ENCODE measurements around the gene POLD3.

POLD3 gene

GRCh38 chr11:74685905-74686304 lies 93.5 kb downstream of the POLD3 start:
- peaks cover 0 to 9% (median 2%) of the 10 kb centered on the region in 4 experiments for H3K4me1 ChIP-seq (ENCODE audit: control extremely low read depth in 1 of 4, control insufficient read depth in 4 of 4, insufficient read depth in 4 of 4, low read length in 3 of 4)
- H3K36me3 ChIP-seq (ENCODE audit: control insufficient read depth in 4 of 4, insufficient read depth in 4 of 4, low read length in 3 of 4), result no peaks in the 10 kb centered on the region
- H3K27me3 ChIP-seq (replicated peaks in 2 of 5; ENCODE audit: control insufficient read depth in 4 of 5, insufficient read depth in 5 of 5, low read length in 4 of 5), result peaks cover 0 to 21% (median 5%) of the 10 kb centered on the region in 5 experiments
- no peaks in the 10 kb centered on the region for H3K9me3 ChIP-seq (ENCODE audit: control extremely low read depth in 1 of 5, control insufficient read depth in 4 of 5, insufficient read depth in 2 of 5, low read depth in 1 of 5, low read length in 4 of 5)
- WGBS (ENCODE audit: insufficient coverage), result 100% methylated on average over 3 of the region's 3 CpGs
- CTCF ChIA-PET, result interaction anchor here (1.2 to 1.9 kb wide), 2 partner anchors 15 to 17 kb away, joined by 3 to 6 read pairs; no protein-coding TSS in a partner anchor
- no peak overlapping the region for H3K4me3 ChIP-seq (ENCODE audit: control insufficient read depth in 1 of 7, extremely low read depth in 1 of 7, insufficient read depth in 4 of 7, low read depth in 2 of 7, low read length in 6 of 7)
- POLR2A ChIA-PET, result no interaction called here
- DNase-seq, result no peak
- H3K27ac ChIP-seq (ENCODE audit: insufficient read depth in 1 of 2, low read depth in 1 of 2, low read length in 2 of 2, poor library complexity in 1 of 2, severe bottlenecking in 2 of 2), result no peak overlapping the region

- WGBS (ENCODE audit: insufficient coverage), result 94% methylated on average over 4 of the region's 4 CpGs
- H3K27ac ChIP-seq (ENCODE audit: insufficient read depth in 1 of 2, low read depth in 1 of 2, low read length in 2 of 2, poor library complexity in 1 of 2, severe bottlenecking in 2 of 2), result no peak overlapping the region
- no peaks in the 10 kb centered on the region for H3K36me3 ChIP-seq (ENCODE audit: control insufficient read depth in 4 of 4, insufficient read depth in 4 of 4, low read length in 3 of 4)
- no peak for DNase-seq
- ChIA-PET CTCF (interaction anchor here (0.8 to 1.2 kb wide), 2 partner anchors 9 to 14 kb away, joined by 3 read pairs; no protein-coding TSS in a partner anchor), POLR2A (no interaction called here)
- H3K27me3 ChIP-seq (replicated peaks in 2 of 5; ENCODE audit: control insufficient read depth in 4 of 5, insufficient read depth in 5 of 5, low read length in 4 of 5), result peaks cover 0 to 21% (median 5%) of the 10 kb centered on the region in 5 experiments
- H3K4me3 ChIP-seq (ENCODE audit: control insufficient read depth in 1 of 7, extremely low read depth in 1 of 7, insufficient read depth in 4 of 7, low read depth in 2 of 7, low read length in 6 of 7), result no peak overlapping the region
- H3K4me1 ChIP-seq (ENCODE audit: control extremely low read depth in 1 of 4, control insufficient read depth in 4 of 4, insufficient read depth in 4 of 4, low read length in 3 of 4), result peaks cover 0 to 9% (median 4%) of the 10 kb centered on the region in 4 experiments
- H3K9me3 ChIP-seq (ENCODE audit: control extremely low read depth in 1 of 5, control insufficient read depth in 4 of 5, insufficient read depth in 2 of 5, low read depth in 1 of 5, low read length in 4 of 5), result no peaks in the 10 kb centered on the region
Measured at GRCh38 chr11:74686792-74687191, 94.4 kb downstream of the POLD3 start.

GRCh38 chr11:74687237-74688023 lies 95.0 kb downstream of the POLD3 start:
- Histone ChIP-seq H3K9me3 (ENCODE audit: control extremely low read depth in 1 of 5, control insufficient read depth in 4 of 5, insufficient read depth in 2 of 5, low read depth in 1 of 5, low read length in 4 of 5) (no peaks in the 10 kb centered on the region), H3K4me1 (ENCODE audit: control extremely low read depth in 1 of 4, control insufficient read depth in 4 of 4, insufficient read depth in 4 of 4, low read length in 3 of 4) (peaks cover 0 to 9% (median 6%) of the 10 kb centered on the region in 4 experiments), H3K27ac (ENCODE audit: insufficient read depth in 1 of 2, low read depth in 1 of 2, low read length in 2 of 2, poor library complexity in 1 of 2, severe bottlenecking in 2 of 2) (no peak overlapping the region), H3K4me3 (ENCODE audit: control insufficient read depth in 1 of 7, extremely low read depth in 1 of 7, insufficient read depth in 4 of 7, low read depth in 2 of 7, low read length in 6 of 7) (no peak overlapping the region), H3K27me3 (replicated peaks in 2 of 5; ENCODE audit: control insufficient read depth in 4 of 5, insufficient read depth in 5 of 5, low read length in 4 of 5) (peaks cover 0 to 21% (median 5%) of the 10 kb centered on the region in 5 experiments), H3K36me3 (ENCODE audit: control insufficient read depth in 4 of 4, insufficient read depth in 4 of 4, low read length in 3 of 4) (no peaks in the 10 kb centered on the region)
- WGBS (ENCODE audit: insufficient coverage), result 87% methylated on average over 5 of the region's 6 CpGs
- peak in 2 of 3 donors; percentile 9 to 15 for DNase-seq
- CTCF ChIA-PET, result no interaction called here
- POLR2A ChIA-PET, result no interaction called here

GRCh38 chr11:74689666-74690065 lies 97.3 kb downstream of the POLD3 start:
- ChIA-PET CTCF (no interaction called here), POLR2A (no interaction called here)
- H3K27ac ChIP-seq (ENCODE audit: insufficient read depth in 1 of 2, low read depth in 1 of 2, low read length in 2 of 2, poor library complexity in 1 of 2, severe bottlenecking in 2 of 2), result no peak overlapping the region
- DNase-seq, result no peak
- H3K4me3 ChIP-seq (ENCODE audit: control insufficient read depth in 1 of 7, extremely low read depth in 1 of 7, insufficient read depth in 4 of 7, low read depth in 2 of 7, low read length in 6 of 7), result no peak overlapping the region
- H3K36me3 ChIP-seq (ENCODE audit: control insufficient read depth in 4 of 4, insufficient read depth in 4 of 4, low read length in 3 of 4), result no peaks in the 10 kb centered on the region
- no peaks in the 10 kb centered on the region for H3K9me3 ChIP-seq (ENCODE audit: control extremely low read depth in 1 of 5, control insufficient read depth in 4 of 5, insufficient read depth in 2 of 5, low read depth in 1 of 5, low read length in 4 of 5)
- peaks cover 0 to 8% (median 0%) of the 10 kb centered on the region in 4 experiments for H3K4me1 ChIP-seq (ENCODE audit: control extremely low read depth in 1 of 4, control insufficient read depth in 4 of 4, insufficient read depth in 4 of 4, low read length in 3 of 4)
- peaks cover 0 to 3% (median 0%) of the 10 kb centered on the region in 5 experiments for H3K27me3 ChIP-seq (replicated peaks in 2 of 5; ENCODE audit: control insufficient read depth in 4 of 5, insufficient read depth in 5 of 5, low read length in 4 of 5)
- 100% methylated on average over 4 of the region's 4 CpGs for WGBS (ENCODE audit: insufficient coverage)

- no peak overlapping the region for H3K27ac ChIP-seq (ENCODE audit: insufficient read depth in 1 of 2, low read depth in 1 of 2, low read length in 2 of 2, poor library complexity in 1 of 2, severe bottlenecking in 2 of 2)
- peaks cover 0 to 8% (median 0%) of the 10 kb centered on the region in 4 experiments for H3K4me1 ChIP-seq (ENCODE audit: control extremely low read depth in 1 of 4, control insufficient read depth in 4 of 4, insufficient read depth in 4 of 4, low read length in 3 of 4)
- ChIA-PET CTCF (interaction anchor here (1.1 kb wide), 1 partner anchor 46 kb away, joined by 4 read pairs; no protein-coding TSS in a partner anchor), POLR2A (no interaction called here)
- H3K27me3 ChIP-seq (replicated peaks in 2 of 5; ENCODE audit: control insufficient read depth in 4 of 5, insufficient read depth in 5 of 5, low read length in 4 of 5), result peaks cover 0 to 4% (median 0%) of the 10 kb centered on the region in 5 experiments
- no peak for DNase-seq
- no peak overlapping the region for H3K4me3 ChIP-seq (ENCODE audit: control insufficient read depth in 1 of 7, extremely low read depth in 1 of 7, insufficient read depth in 4 of 7, low read depth in 2 of 7, low read length in 6 of 7)
- 46% methylated on average over 2 of the region's 4 CpGs for WGBS (ENCODE audit: insufficient coverage)
- no peaks in the 10 kb centered on the region for H3K9me3 ChIP-seq (ENCODE audit: control extremely low read depth in 1 of 5, control insufficient read depth in 4 of 5, insufficient read depth in 2 of 5, low read depth in 1 of 5, low read length in 4 of 5)
- H3K36me3 ChIP-seq (ENCODE audit: control insufficient read depth in 4 of 4, insufficient read depth in 4 of 4, low read length in 3 of 4), result no peaks in the 10 kb centered on the region
Measured at GRCh38 chr11:74691755-74692154, 99.4 kb downstream of the POLD3 start.

Data from common myeloid progenitor, CD34-positive (primary cell).